Mesothelial cell of epicardium (in vitro differentiated cells): ENCODE data around the gene ARHGAP33. TPM values are rescaled to one million over a fixed set of nuclear protein-coding genes. Genes with fewer than 3 reads are reported as not detected.

Source experiments
- DNase-seq, 2 experiments: peaks; one replicate each; pipeline ENCODE4 v3.0.0; 2021; ENCODE audit warnings: low spot score in 2 of 2; ENCODE audit not compliant: unreplicated experiment in 2 of 2
- H3K27ac Mint-ChIP-seq: 2 replicates; pipeline ENCODE4 v1.8.0; 2021; ENCODE audit warnings: mixed read lengths
- H3K27me3 Mint-ChIP-seq: 2 replicates; pipeline ENCODE4 v1.8.0; 2021; ENCODE audit warnings: low read depth, mixed read lengths
- H3K36me3 Mint-ChIP-seq: 2 replicates; pipeline ENCODE4 v1.8.0; 2021; ENCODE audit warnings: mixed read lengths
- H3K4me1 Mint-ChIP-seq: 2 replicates; pipeline ENCODE4 v1.8.0; 2021; ENCODE audit warnings: mixed read lengths
- H3K4me3 Mint-ChIP-seq: 2 replicates; pipeline ENCODE4 v1.8.0; 2021; ENCODE audit warnings: mild to moderate bottlenecking, moderate library complexity, mixed read lengths
- H3K9me3 Mint-ChIP-seq: 2 replicates; pipeline ENCODE4 v1.8.0; 2021; ENCODE audit warnings: mixed read lengths
- total RNA-seq: library from RNA; stranded (reverse); gene quantifications from 3 replicates; pipeline ENCODE4 v1.2.1, GENCODE V29; 2021
- TF ChIP-seq, protein P1 (sequence below): fragments of 200-600 bp; sonication (generic); IDR thresholded peaks from one replicate; pipeline ENCODE4 v1.5.0; 2021; ENCODE audit warnings: antibody characterized with exemption; ENCODE audit not compliant: unreplicated experiment

The ARHGAP33 gene
- total RNA-seq, 1 donor from 2014 or later: 74.0 TPM

DNA sequence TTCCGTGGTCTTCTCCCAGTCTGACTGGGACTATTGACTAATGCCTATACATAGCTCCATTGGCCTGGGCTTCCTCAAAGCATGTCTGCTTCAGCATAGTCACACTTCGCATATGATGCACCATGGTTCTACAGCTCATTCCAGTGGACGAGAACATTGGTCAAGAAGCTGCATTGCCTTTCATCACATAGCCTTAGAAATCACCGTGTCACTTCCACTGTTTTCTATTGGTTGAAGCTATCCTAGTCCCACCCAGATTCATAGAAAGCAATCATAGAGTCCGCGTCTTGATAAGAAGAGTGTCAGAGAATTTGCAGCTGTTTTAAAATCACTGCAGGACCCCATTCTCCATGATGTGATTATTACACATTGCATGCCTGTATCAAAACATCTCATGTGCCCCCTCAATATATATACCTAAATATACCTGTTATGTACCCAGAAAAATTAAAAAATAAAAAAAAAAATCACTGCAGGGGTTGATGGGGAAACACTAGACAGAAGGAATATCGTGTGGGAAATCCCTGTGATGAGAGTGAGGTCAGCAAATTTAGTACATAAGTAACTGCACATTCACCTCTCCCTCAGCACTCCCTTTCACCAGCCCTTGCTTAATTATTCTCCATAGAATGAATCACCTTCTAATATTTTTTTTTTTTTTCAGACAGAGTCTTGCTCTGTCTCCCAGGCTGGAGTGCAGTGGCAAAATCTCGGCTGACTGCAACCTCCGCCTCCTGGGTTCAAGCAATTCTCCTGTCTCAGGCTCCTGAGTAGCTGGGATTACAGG, 2.2 kb upstream of the ARHGAP33 start:
- no peak overlapping the region for H3K27ac Mint-ChIP-seq
- TF ChIP-seq, protein P1, sequence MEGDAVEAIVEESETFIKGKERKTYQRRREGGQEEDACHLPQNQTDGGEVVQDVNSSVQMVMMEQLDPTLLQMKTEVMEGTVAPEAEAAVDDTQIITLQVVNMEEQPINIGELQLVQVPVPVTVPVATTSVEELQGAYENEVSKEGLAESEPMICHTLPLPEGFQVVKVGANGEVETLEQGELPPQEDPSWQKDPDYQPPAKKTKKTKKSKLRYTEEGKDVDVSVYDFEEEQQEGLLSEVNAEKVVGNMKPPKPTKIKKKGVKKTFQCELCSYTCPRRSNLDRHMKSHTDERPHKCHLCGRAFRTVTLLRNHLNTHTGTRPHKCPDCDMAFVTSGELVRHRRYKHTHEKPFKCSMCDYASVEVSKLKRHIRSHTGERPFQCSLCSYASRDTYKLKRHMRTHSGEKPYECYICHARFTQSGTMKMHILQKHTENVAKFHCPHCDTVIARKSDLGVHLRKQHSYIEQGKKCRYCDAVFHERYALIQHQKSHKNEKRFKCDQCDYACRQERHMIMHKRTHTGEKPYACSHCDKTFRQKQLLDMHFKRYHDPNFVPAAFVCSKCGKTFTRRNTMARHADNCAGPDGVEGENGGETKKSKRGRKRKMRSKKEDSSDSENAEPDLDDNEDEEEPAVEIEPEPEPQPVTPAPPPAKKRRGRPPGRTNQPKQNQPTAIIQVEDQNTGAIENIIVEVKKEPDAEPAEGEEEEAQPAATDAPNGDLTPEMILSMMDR: no peak
- H3K9me3 Mint-ChIP-seq: no peaks in the 10 kb centered on the region
- no peak overlapping the region for H3K4me3 Mint-ChIP-seq
- no peaks in the 10 kb centered on the region for H3K27me3 Mint-ChIP-seq
- peaks cover 7% of the 10 kb centered on the region for H3K36me3 Mint-ChIP-seq
- no peak for DNase-seq
- peaks cover 19% of the 10 kb centered on the region for H3K4me1 Mint-ChIP-seq

DNA sequence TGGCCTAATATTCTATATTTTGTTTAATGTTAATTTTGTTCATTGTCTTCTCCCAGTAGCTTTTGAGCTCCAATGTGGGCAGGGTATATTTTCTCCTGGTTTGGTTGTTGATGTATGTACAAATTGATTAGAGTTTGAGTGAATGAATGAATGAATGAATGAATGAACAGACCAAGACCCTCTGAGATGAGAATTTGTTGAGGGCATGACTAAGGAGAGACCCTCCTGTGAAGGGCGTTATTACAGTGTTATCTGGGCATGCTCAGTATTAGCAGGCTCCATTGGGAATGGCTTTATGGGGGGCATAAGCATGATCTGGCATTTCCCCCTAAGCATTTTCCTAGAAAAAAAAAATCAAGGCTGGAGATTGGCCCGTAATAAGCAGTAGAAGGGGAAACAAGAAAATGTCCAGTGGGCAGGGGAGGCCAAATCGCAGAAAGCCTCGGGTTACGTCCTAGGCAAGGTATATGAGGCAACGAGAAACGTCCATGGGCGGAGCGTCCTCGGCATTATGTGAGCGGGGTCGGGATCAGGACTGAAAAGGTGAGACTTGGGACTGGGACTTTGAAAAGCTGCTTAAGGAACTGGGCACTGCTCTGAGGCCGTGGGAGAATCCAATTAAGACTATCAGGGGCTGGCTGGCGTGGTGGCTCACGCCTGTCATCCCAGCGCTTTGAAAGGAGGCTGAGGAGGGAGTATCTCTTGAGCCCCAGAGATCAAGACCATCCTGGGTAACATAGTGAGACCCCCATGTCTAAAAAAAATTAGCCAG, 904 bp upstream of the ARHGAP33 start:
- H3K4me3 Mint-ChIP-seq: peak overlapping the region; percentile 71
- H3K27ac Mint-ChIP-seq: no peak overlapping the region
- TF ChIP-seq, protein P1: no peak
- H3K27me3 Mint-ChIP-seq: no peaks in the 10 kb centered on the region
- H3K9me3 Mint-ChIP-seq: no peaks in the 10 kb centered on the region
- H3K36me3 Mint-ChIP-seq: peaks cover 2% of the 10 kb centered on the region
- H3K4me1 Mint-ChIP-seq: peaks cover 19% of the 10 kb centered on the region
- no peak for DNase-seq

DNA sequence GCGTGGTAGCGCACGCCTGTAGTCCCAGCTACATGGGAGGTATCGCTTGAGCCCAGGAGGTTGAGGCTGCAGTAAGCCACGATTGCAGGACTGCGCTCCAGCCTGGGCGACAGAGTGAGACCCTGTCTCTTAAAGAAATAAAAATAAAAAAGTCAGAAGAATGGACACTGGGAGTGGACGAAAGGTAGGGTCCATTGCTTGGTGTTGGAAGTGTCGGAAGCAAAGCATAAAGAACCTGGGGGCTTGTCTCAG, 392 bp upstream of the ARHGAP33 start:
- no peak for DNase-seq
- TF ChIP-seq, protein P1: no peak
- H3K9me3 Mint-ChIP-seq: no peaks in the 10 kb centered on the region
- no peaks in the 10 kb centered on the region for H3K27me3 Mint-ChIP-seq
- H3K4me3 Mint-ChIP-seq: peak overlapping the region; percentile 71
- no peak overlapping the region for H3K27ac Mint-ChIP-seq
- H3K36me3 Mint-ChIP-seq: peaks cover 2% of the 10 kb centered on the region
- H3K4me1 Mint-ChIP-seq: peaks cover 19% of the 10 kb centered on the region

DNA sequence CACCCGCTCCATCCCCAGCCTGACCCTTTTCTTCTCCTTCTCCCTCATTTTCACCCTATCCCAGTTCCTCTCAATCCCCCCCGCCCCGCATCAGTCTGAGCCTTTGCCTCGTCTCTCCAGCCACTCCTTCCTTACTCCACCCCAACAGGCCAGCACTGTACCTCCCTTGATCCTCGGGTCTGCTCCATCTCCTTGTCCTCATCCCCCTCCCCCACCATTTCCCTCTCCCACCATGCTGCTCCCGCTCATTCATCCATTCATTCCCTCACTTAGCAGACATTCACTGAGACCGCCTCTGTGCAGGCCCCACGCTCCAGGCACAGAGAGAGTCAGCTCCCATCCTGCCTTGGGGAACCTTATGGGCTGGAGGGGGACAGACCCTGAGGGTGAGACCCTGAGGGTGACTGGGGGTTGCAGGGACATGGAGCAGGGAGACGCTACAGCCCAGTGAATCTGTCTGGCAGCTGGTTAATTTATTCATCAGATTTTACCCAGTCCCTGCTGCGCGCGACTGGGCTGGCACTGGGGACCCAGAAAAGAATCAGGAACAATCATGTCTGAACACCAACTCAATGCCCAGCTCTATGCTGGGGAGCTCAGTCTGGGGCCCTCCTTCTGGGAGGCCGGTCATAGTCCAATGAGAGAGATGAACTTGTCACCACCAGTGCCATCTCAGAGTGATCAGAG, 881 bp downstream of the ARHGAP33 start:
- Mint-ChIP-seq H3K27ac (peak overlapping the region; percentile 21), H3K36me3 (peaks cover 3% of the 10 kb centered on the region)
- no peak for DNase-seq

DNA sequence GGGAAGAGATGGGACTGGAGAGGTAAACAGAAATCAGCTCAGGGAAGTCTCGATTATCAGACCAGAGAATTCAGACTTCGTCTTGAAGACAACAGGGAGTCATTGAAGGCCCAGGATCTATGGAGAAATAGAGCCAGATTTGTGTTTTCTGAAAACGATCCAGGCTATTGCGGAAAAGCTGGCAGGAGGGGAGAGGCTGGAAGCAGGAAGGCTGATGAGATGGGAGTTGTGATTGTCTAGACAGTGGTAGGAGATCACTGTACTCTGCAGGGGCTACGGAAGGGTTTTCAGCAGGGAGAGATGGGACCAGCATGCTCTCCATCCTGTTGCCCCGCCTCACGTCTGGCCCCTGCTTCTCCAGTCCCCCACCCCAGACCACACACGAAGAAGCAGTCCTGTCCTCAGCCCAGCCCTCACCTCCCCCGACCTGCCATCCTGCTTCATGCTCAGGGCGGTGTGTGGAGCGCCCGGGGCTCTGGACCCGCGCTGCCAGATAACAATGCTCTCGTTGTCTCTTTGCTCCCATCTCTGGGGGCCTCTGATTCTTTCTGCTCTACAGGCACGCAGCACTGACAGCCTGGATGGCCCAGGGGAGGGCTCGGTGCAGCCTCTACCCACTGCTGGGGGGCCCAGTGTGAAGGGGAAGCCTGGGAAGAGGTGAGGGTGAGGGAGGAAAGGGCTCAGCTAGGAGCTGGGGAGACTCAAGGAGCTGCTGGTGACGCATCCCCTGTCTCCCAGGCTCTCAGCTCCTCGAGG, 1.9 kb downstream of the ARHGAP33 start:
- TF ChIP-seq, protein P1: no peak
- no peak for DNase-seq
- peaks cover 7% of the 10 kb centered on the region for H3K36me3 Mint-ChIP-seq

More for the DNA sequence above, 881 bp downstream of the ARHGAP33 start:
- no peaks in the 10 kb centered on the region for H3K27me3 Mint-ChIP-seq
- TF ChIP-seq, protein P1: no peak
- H3K4me1 Mint-ChIP-seq: peaks cover 19% of the 10 kb centered on the region
- H3K4me3 Mint-ChIP-seq: peak overlapping the region; percentile 71
- no peaks in the 10 kb centered on the region for H3K9me3 Mint-ChIP-seq

More for the DNA sequence above, 1.9 kb downstream of the ARHGAP33 start:
- peaks cover 19% of the 10 kb centered on the region for H3K4me1 Mint-ChIP-seq
- peak overlapping the region; percentile 30 for H3K27ac Mint-ChIP-seq
- no peaks in the 10 kb centered on the region for H3K9me3 Mint-ChIP-seq
- peak overlapping the region; percentile 71 for H3K4me3 Mint-ChIP-seq
- no peaks in the 10 kb centered on the region for H3K27me3 Mint-ChIP-seq
